ENCODE results near the gene PSMG4.

Gene PSMG4

GRCh38 chr6:3285732-3286131 is 27.0 kb downstream of the PSMG4 start:
- Histone ChIP-seq H3K9me3 (ENCODE audit: insufficient read depth, low read length) (no peaks in the 10 kb centered on the region), H3K27ac (ENCODE audit: low read length) (no peak overlapping the region), H3K79me2 (ENCODE audit: low read length) (no peaks in the 10 kb centered on the region), H3K4me2 (ENCODE audit: low read length) (no peak overlapping the region), H3K4me1 (ENCODE audit: low read length) (no peaks in the 10 kb centered on the region), H3K4me3 (ENCODE audit: low read length) (no peak overlapping the region), H3K36me3 (replicated peaks; ENCODE audit: low read depth, low read length) (no peaks in the 10 kb centered on the region), H4K20me1 (ENCODE audit: insufficient read depth, low read length) (no peaks in the 10 kb centered on the region), H3K27me3 (ENCODE audit: low read depth, low read length) (no peaks in the 10 kb centered on the region), H2AFZ (ENCODE audit: low read depth, low read length) (no peak overlapping the region), H3K9ac (ENCODE audit: low read length) (no peak overlapping the region)
- TF ChIP-seq EZH2phosphoT487 (IDR thresholded peaks at IDR 0.05; ENCODE audit: low read depth) = no peak
- no peak for TF ChIP-seq CTCF (IDR thresholded peaks at IDR 0.05; ENCODE audit: low read depth, low read length)

GRCh38 chr6:3286641-3287171 is 28.0 kb downstream of the PSMG4 start:
- Histone ChIP-seq H3K4me3 (ENCODE audit: low read length) (no peak overlapping the region), H4K20me1 (ENCODE audit: insufficient read depth, low read length) (no peaks in the 10 kb centered on the region), H3K9ac (ENCODE audit: low read length) (no peak overlapping the region), H3K79me2 (ENCODE audit: low read length) (no peaks in the 10 kb centered on the region), H3K4me2 (ENCODE audit: low read length) (no peak overlapping the region), H2AFZ (ENCODE audit: low read depth, low read length) (no peak overlapping the region), H3K27ac (ENCODE audit: low read length) (no peak overlapping the region), H3K9me3 (ENCODE audit: insufficient read depth, low read length) (no peaks in the 10 kb centered on the region), H3K4me1 (ENCODE audit: low read length) (no peaks in the 10 kb centered on the region), H3K27me3 (ENCODE audit: low read depth, low read length) (no peaks in the 10 kb centered on the region), H3K36me3 (replicated peaks; ENCODE audit: low read depth, low read length) (no peaks in the 10 kb centered on the region)
- TF ChIP-seq CTCF (IDR thresholded peaks at IDR 0.05; ENCODE audit: low read depth, low read length) (no peak), EZH2phosphoT487 (IDR thresholded peaks at IDR 0.05; ENCODE audit: low read depth) (no peak)

GRCh38 chr6:3287308-3287707 is 28.6 kb downstream of the PSMG4 start:
- H3K27me3 ChIP-seq (ENCODE audit: low read depth, low read length) = no peaks in the 10 kb centered on the region
- no peak overlapping the region for H3K4me2 ChIP-seq (ENCODE audit: low read length)
- H2AFZ ChIP-seq (ENCODE audit: low read depth, low read length) = no peak overlapping the region
- no peak overlapping the region for H3K4me3 ChIP-seq (ENCODE audit: low read length)
- H3K9ac ChIP-seq (ENCODE audit: low read length) = no peak overlapping the region
- no peak overlapping the region for H3K27ac ChIP-seq (ENCODE audit: low read length)
- H3K36me3 ChIP-seq (replicated peaks; ENCODE audit: low read depth, low read length) = no peaks in the 10 kb centered on the region
- TF ChIP-seq CTCF (IDR thresholded peaks at IDR 0.05; ENCODE audit: low read depth, low read length) (no peak), EZH2phosphoT487 (IDR thresholded peaks at IDR 0.05; ENCODE audit: low read depth) (no peak)
- H3K4me1 ChIP-seq (ENCODE audit: low read length) = no peaks in the 10 kb centered on the region
- H4K20me1 ChIP-seq (ENCODE audit: insufficient read depth, low read length) = no peaks in the 10 kb centered on the region
- H3K79me2 ChIP-seq (ENCODE audit: low read length) = no peaks in the 10 kb centered on the region
- no peaks in the 10 kb centered on the region for H3K9me3 ChIP-seq (ENCODE audit: insufficient read depth, low read length)

- Histone ChIP-seq H3K9me3 (ENCODE audit: insufficient read depth, low read length) (no peaks in the 10 kb centered on the region), H4K20me1 (ENCODE audit: insufficient read depth, low read length) (no peaks in the 10 kb centered on the region), H3K4me3 (ENCODE audit: low read length) (no peak overlapping the region), H3K4me1 (ENCODE audit: low read length) (no peaks in the 10 kb centered on the region), H3K9ac (ENCODE audit: low read length) (no peak overlapping the region), H3K4me2 (ENCODE audit: low read length) (no peak overlapping the region), H2AFZ (ENCODE audit: low read depth, low read length) (no peak overlapping the region), H3K27me3 (ENCODE audit: low read depth, low read length) (no peaks in the 10 kb centered on the region), H3K79me2 (ENCODE audit: low read length) (no peaks in the 10 kb centered on the region), H3K36me3 (replicated peaks; ENCODE audit: low read depth, low read length) (no peaks in the 10 kb centered on the region), H3K27ac (ENCODE audit: low read length) (no peak overlapping the region)
- TF ChIP-seq CTCF (IDR thresholded peaks at IDR 0.05; ENCODE audit: low read depth, low read length) (no peak), EZH2phosphoT487 (IDR thresholded peaks at IDR 0.05; ENCODE audit: low read depth) (no peak)
Observed at GRCh38 chr6:3287976-3288707, 29.4 kb downstream of the PSMG4 start.

All from OCI-LY3 (cell line).